Measurements from ENCODE around the gene SLC4A9. TPM values are rescaled to one million over a fixed set of nuclear protein-coding genes. Genes with fewer than 3 reads are reported as not detected.

Gene SLC4A9
- polyA plus RNA-seq, 3 donors: 0.28 TPM; not detected in 2

DNA sequence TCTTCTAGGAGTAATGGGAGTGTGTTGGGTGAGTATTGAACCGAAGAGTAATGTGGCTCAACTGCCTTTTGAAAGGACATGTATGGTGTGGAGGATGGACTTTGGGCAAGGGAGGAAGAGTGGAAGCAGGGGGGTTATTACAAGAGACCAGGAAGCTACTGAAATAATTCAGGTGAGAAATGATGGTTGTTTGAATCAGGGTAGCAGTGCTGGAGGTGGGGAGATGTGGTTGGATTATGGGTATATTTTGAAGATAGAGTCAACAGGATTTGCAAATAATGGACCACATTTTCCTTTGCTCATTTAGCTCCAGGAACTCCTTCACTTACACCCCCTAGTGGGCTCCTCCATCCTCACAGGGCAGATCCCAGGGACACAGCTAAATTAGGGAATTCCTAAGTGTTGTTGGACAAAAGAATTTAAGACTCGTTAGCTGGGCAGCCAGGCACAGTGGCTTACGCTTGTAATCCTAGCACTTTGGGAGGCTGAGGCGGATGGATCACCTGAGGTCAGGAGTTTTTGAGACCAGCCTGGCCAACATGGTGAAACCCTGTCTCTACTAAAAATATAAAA is 1.2 kb upstream of the SLC4A9 start:
- H2AFZ ChIP-seq (ENCODE audit: insufficient read depth, low read depth, low read length, poor library complexity, severe bottlenecking): no peak overlapping the region
- no peaks in the 10 kb centered on the region for H4K20me1 ChIP-seq (ENCODE audit: insufficient read depth, low read length)
- peaks cover 35 to 42% of the 10 kb centered on the region in 2 donors for H3K4me1 ChIP-seq (ENCODE audit: control insufficient read depth in 1 of 2, insufficient read depth in 2 of 2, low read length in 2 of 2)
- H3K36me3 ChIP-seq (replicated peaks in 1 of 2; ENCODE audit: control insufficient read depth in 1 of 2, insufficient read depth in 2 of 2, low read length in 2 of 2): no peaks in the 10 kb centered on the region
- Mint-ChIP-seq H3K9me3 (peaks cover 0 to 1% (median 0%) of the 10 kb centered on the region in 7 donors), H3K27me3 (ENCODE audit: low read depth in 3 of 3) (peaks cover 2 to 9% (median 8%) of the 10 kb centered on the region in 3 donors), H3K27ac (no peak overlapping the region), H3K4me1 (peaks cover 36% of the 10 kb centered on the region), H3K36me3 (no peaks in the 10 kb centered on the region), H3K4me3 (no peak overlapping the region)
- 92% methylated on average over 3 of the region's 4 CpGs for WGBS (ENCODE audit: insufficient coverage)
- H3K27ac ChIP-seq (ENCODE audit: low read depth in 1 of 2, low read length in 2 of 2): no peak overlapping the region
- H3K9me3 ChIP-seq (replicated peaks in 1 of 2; ENCODE audit: control insufficient read depth in 1 of 2, insufficient read depth in 1 of 2, low read length in 2 of 2): no peaks in the 10 kb centered on the region
- no peaks in the 10 kb centered on the region for H3K27me3 ChIP-seq (ENCODE audit: control insufficient read depth in 2 of 2, insufficient read depth in 2 of 2, low read length in 2 of 2)
- intact Hi-C loops (cut with micrococcal nuclease): loop anchor here in 1 of 2 donors (10.0 kb wide), 1 partner anchor 194 kb away; no protein-coding TSS in a partner anchor
- TF ChIP-seq, protein P1, sequence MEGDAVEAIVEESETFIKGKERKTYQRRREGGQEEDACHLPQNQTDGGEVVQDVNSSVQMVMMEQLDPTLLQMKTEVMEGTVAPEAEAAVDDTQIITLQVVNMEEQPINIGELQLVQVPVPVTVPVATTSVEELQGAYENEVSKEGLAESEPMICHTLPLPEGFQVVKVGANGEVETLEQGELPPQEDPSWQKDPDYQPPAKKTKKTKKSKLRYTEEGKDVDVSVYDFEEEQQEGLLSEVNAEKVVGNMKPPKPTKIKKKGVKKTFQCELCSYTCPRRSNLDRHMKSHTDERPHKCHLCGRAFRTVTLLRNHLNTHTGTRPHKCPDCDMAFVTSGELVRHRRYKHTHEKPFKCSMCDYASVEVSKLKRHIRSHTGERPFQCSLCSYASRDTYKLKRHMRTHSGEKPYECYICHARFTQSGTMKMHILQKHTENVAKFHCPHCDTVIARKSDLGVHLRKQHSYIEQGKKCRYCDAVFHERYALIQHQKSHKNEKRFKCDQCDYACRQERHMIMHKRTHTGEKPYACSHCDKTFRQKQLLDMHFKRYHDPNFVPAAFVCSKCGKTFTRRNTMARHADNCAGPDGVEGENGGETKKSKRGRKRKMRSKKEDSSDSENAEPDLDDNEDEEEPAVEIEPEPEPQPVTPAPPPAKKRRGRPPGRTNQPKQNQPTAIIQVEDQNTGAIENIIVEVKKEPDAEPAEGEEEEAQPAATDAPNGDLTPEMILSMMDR (IDR thresholded peaks at IDR 0.05): no peak
- H3K79me2 ChIP-seq (ENCODE audit: insufficient read depth, low read length): no peaks in the 10 kb centered on the region
- no peak overlapping the region for H3K4me2 ChIP-seq (replicated peaks; ENCODE audit: extremely low read depth, low read length, poor library complexity, severe bottlenecking)
- no peak overlapping the region for H3K4me3 ChIP-seq (replicated peaks in 1 of 3; ENCODE audit: low read depth in 2 of 3, low read length in 3 of 3)
- no peak overlapping the region for H3K9ac ChIP-seq (ENCODE audit: insufficient read depth, low read length, poor library complexity, severe bottlenecking)
- no peak for DNase-seq

DNA sequence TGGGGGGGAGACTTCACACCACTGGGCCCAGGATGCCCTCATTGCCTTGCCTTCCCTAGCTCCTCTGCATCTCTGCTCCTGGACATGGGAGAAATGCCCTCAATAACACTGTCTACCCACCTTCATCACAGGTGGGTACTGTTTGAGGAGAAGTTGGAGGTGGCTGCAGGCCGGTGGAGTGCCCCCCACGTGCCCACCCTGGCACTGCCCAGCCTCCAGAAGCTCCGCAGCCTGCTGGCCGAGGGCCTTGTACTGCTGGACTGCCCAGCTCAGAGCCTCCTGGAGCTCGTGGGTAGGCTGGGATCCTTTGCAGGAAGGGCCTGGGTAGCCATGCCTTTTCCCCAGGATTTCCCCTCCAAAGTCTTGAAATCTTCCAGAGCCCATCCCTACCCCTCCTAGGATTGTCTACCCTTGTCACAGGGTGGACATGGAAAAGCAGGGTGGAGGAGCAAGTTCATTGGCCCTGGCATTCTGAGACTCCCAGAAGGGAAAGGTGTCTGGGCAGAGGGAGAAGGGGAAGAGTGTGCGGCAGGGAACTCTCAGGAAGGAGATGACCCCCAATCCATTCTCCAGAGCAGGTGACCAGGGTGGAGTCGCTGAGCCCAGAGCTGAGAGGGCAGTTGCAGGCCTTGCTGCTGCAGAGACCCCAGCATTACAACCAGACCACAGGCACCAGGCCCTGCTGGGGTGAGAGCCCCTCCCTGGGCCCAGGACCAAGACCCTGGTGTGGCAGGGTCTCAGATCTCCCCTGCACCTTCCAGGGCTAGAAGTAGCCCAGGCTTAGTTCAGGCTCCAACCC is 886 bp downstream of the SLC4A9 start:
- H3K27ac ChIP-seq (ENCODE audit: low read depth in 1 of 2, low read length in 2 of 2): no peak overlapping the region
- no peak overlapping the region for H3K4me3 Mint-ChIP-seq
- H3K9me3 Mint-ChIP-seq: peaks cover 0 to 1% (median 0%) of the 10 kb centered on the region in 7 donors
- no peak for DNase-seq
- TF ChIP-seq, protein P1 (IDR thresholded peaks at IDR 0.05): no peak
- H3K9me3 ChIP-seq (replicated peaks in 1 of 2; ENCODE audit: control insufficient read depth in 1 of 2, insufficient read depth in 1 of 2, low read length in 2 of 2): no peaks in the 10 kb centered on the region
- no peaks in the 10 kb centered on the region for H3K79me2 ChIP-seq (ENCODE audit: insufficient read depth, low read length)
- no peaks in the 10 kb centered on the region for H4K20me1 ChIP-seq (ENCODE audit: insufficient read depth, low read length)
- H3K36me3 ChIP-seq (replicated peaks in 1 of 2; ENCODE audit: control insufficient read depth in 1 of 2, insufficient read depth in 2 of 2, low read length in 2 of 2): no peaks in the 10 kb centered on the region
- intact Hi-C loops (cut with micrococcal nuclease): loop anchor here in 1 of 2 donors (10.0 kb wide), 1 partner anchor 354 kb away; no protein-coding TSS in a partner anchor
- H3K27ac Mint-ChIP-seq: no peak overlapping the region
- H3K4me1 ChIP-seq (ENCODE audit: control insufficient read depth in 1 of 2, insufficient read depth in 2 of 2, low read length in 2 of 2): peaks cover 25 to 27% of the 10 kb centered on the region in 2 donors
- peaks cover 2 to 9% (median 8%) of the 10 kb centered on the region in 3 donors for H3K27me3 Mint-ChIP-seq (ENCODE audit: low read depth in 3 of 3)
- no peaks in the 10 kb centered on the region for H3K36me3 Mint-ChIP-seq
- no peak overlapping the region for H3K4me2 ChIP-seq (replicated peaks; ENCODE audit: extremely low read depth, low read length, poor library complexity, severe bottlenecking)
- peaks cover 25% of the 10 kb centered on the region for H3K4me1 Mint-ChIP-seq
- H3K4me3 ChIP-seq (replicated peaks in 1 of 3; ENCODE audit: low read depth in 2 of 3, low read length in 3 of 3): no peak overlapping the region
- 100% methylated on average over 1 of the region's 7 CpGs for WGBS (ENCODE audit: insufficient coverage)
- no peaks in the 10 kb centered on the region for H3K27me3 ChIP-seq (ENCODE audit: control insufficient read depth in 2 of 2, insufficient read depth in 2 of 2, low read length in 2 of 2)
- no peak overlapping the region for H3K9ac ChIP-seq (ENCODE audit: insufficient read depth, low read length, poor library complexity, severe bottlenecking)
- no peak overlapping the region for H2AFZ ChIP-seq (ENCODE audit: insufficient read depth, low read depth, low read length, poor library complexity, severe bottlenecking)

Data from CD14-positive monocyte (primary cell).